K562 (cell line): Measurements from ENCODE around the gene TP53I13.

Source experiments
- CBFB ChIP-seq: sonication (generic); formaldehyde crosslinking; IDR thresholded peaks from 2 replicates; pipeline ENCODE4 v1.4.0; 2020; ENCODE audit warnings: mild to moderate bottlenecking, missing genetic modification reagents
- CTBP1 ChIP-seq: fragments of 450-650 bp; IDR thresholded peaks from 2 replicates; pipeline ENCODE4 v1.6.1; 2016; ENCODE audit warnings: borderline replicate concordance
- CTCF ChIP-seq, 3 experiments: IDR thresholded peaks in 2 of 3; conservative IDR thresholded peaks in 1 of 3; 2 replicates each; pipeline ENCODE4 v1.5.1; 2011 to 2012; ENCODE audit warnings: low read length in 3 of 3, mild to moderate bottlenecking in 3 of 3, control low read depth in 2 of 3, improper control_type of control experiment in 1 of 3, inconsistent platforms in 1 of 3, low read depth in 1 of 3, mixed read lengths in 1 of 3, moderate library complexity in 1 of 3; ENCODE audit not compliant: insufficient read depth in 2 of 3
- HBP1 ChIP-seq: fragments of 450-650 bp; formaldehyde crosslinking; IDR thresholded peaks from 2 replicates; pipeline ENCODE4 v1.4.0; 2022; ENCODE audit warnings: missing genetic modification characterization
- HNRNPUL1 ChIP-seq: fragments of 200-400 bp; formaldehyde crosslinking; IDR thresholded peaks from 2 replicates; pipeline ENCODE4 v1.6.1; 2017; ENCODE audit warnings: low read length
- MYNN ChIP-seq, 2 experiments: sonication (generic); formaldehyde crosslinking in 1 of 2; IDR thresholded peaks; 2 replicates each; pipeline versions ENCODE4 v1.5.0 to v1.6.1; 2016 to 2020; ENCODE audit warnings: antibody characterized with exemption in 1 of 2, missing genetic modification reagents in 1 of 2
- U2AF2 ChIP-seq: fragments of 200-400 bp; formaldehyde crosslinking; optimal IDR thresholded peaks from 2 replicates; pipeline ENCODE3; 2017; ENCODE audit warnings: low read depth, mild to moderate bottlenecking, low read length

- TF ChIP-seq CBFB (CRISPR knock-in tag) (no peak), HNRNPUL1 (no peak), CTCF (IDR thresholded peaks at IDR 0.05 in 2 of 3, conservative IDR thresholded peaks at IDR 0.05 in 1 of 3; ENCODE audit: insufficient read depth in 2 of 3, low read depth in 1 of 3, low read length in 3 of 3) (no peak), HBP1 (CRISPR knock-in tag) (no peak), CTBP1 (no peak), U2AF2 (no peak), MYNN (IDR thresholded peaks at IDR 0.05) (no peak), MYNN (CRISPR knock-in tag; IDR thresholded peaks at IDR 0.05) (no peak)
These were observed 40.5 kb downstream of the TP53I13 start for GRCh38 chr17:29608986-29609385.
